Transverse colon (tissue), 4 donors: ENCODE data around the gene ADIPOQ. TPM values are rescaled to one million over a fixed set of nuclear protein-coding genes. Genes with fewer than 3 reads are reported as not detected.

ENCODE experiments used
- DNase-seq: peaks from one replicate; pipeline ENCODE4 v3.0.0-alpha.2; 2019
- H3K27ac ChIP-seq, 4 donors: fragments of 200-600 bp; sonication (generic); 2 replicates each; pipeline ENCODE4 v1.5.1; 2016 to 2018; ENCODE audit warnings: inconsistent platforms in 4 of 4
- H3K27me3 ChIP-seq: fragments of 200-600 bp; sonication (generic); 2 replicates; pipeline ENCODE4 v1.5.1; 2017; ENCODE audit warnings: inconsistent platforms
- H3K36me3 ChIP-seq, 4 donors: fragments of 200-600 bp; sonication (generic); 2 replicates each; pipeline ENCODE4 v1.5.1; 2017 to 2019; ENCODE audit warnings: inconsistent platforms in 4 of 4
- H3K4me1 ChIP-seq, 4 donors: fragments of 200-600 bp; sonication (generic); 2 replicates each; pipeline ENCODE4 v1.5.1; 2017 to 2020; ENCODE audit warnings: inconsistent platforms in 4 of 4
- H3K4me3 ChIP-seq, 4 donors: fragments of 200-600 bp; sonication (generic); 1 replicate in 1 of 4; 2 replicates in 3 of 4; pipeline versions ENCODE4 v1.5.1 to v1.6.1; 2017 to 2019; ENCODE audit warnings: inconsistent platforms in 4 of 4
- H3K9me3 ChIP-seq, 2 donors: fragments of 200-600 bp; sonication (generic); 2 replicates each; pipeline ENCODE4 v1.5.1; 2017 to 2019; ENCODE audit warnings: inconsistent platforms in 2 of 2
- CTCF ChIP-seq, 5 experiments: fragments of 200-600 bp in 3 of 5; fragments of 450-650 bp in 2 of 5; sonication (generic) in 3 of 5; IDR thresholded peaks; 1 replicate in 2 of 5; 2 replicates in 3 of 5; pipeline ENCODE4 v1.5.1; 2016 to 2017; ENCODE audit warnings: antibody characterized with exemption in 5 of 5, inconsistent platforms in 3 of 5, mild to moderate bottlenecking in 2 of 5, moderate library complexity in 1 of 5
- EP300 ChIP-seq: sonication (generic); formaldehyde crosslinking; IDR thresholded peaks from one replicate; pipeline ENCODE4 v1.6.1; 2017; ENCODE audit warnings: antibody characterized with exemption, low read depth
- POLR2A ChIP-seq: fragments of 450-650 bp; IDR thresholded peaks from one replicate; pipeline ENCODE4 v1.6.1; 2016; ENCODE audit warnings: antibody characterized with exemption, mild to moderate bottlenecking, moderate library complexity
- POLR2AphosphoS5 ChIP-seq, 3 donors: sonication (generic); formaldehyde crosslinking; IDR thresholded peaks; one replicate each; pipeline ENCODE4 v1.6.1; 2016; ENCODE audit warnings: antibody characterized with exemption in 3 of 3
- WGBS, 2 donors: methylation state at CpG; one replicate each; pipeline ENCODE4 v1.1.5; 2018; ENCODE audit warnings: low coverage in 1 of 2; 5-methylcytosine and 5-hydroxymethylcytosine counted together
- in situ Hi-C, 4 donors: fragments of 200-750 bp; cut with MboI; loops; one replicate each; pipeline versions ENCODE4 v1.15.0 to v1.15.1; 2017; ENCODE audit warnings: low sequenced_read_pairs in 3 of 4, low pct_ligation_motif_present in 1 of 4, low pct_unique_long_range_greater_than_20kb in 1 of 4
- intact Hi-C: fragments of 100-400 bp; cut with DNase I; formaldehyde crosslinking; loops from one replicate; pipeline ENCODE4 v1.15.1; 2023; ENCODE audit warnings: low total_unique reads
- total RNA-seq, 4 donors: library from RNA; depleted of rRNA; stranded (reverse); fragments of >200 nt; gene quantifications; one replicate each; pipeline ENCODE4 v1.1.0, GENCODE V29; 2016

Gene ADIPOQ
- total RNA-seq, 4 donors from 2014 or later = 4.6 to 11.7 (median 7.5) TPM; not detected in 1

DNA sequence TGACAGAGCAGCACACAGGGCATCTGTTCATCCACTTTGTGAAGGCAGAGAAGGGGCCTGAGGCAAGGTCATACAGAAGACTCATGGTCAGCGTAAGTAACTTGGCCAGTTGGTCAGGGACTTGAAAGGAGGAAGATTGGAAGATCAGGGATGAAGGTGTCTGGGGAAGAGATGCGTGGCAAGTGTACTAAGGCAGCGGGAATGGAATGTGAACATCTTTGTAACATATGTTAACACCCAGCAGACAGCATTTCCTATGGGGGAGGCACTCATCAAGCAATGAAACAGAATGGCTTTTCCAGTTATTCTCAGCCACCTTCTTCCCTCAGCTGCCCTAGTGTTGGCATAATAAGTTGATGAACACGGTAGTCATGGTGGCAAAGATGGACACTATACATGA is 28.4 kb upstream of the ADIPOQ start:
- H3K4me3 ChIP-seq = no peak overlapping the region
- no peaks in the 10 kb centered on the region for H3K4me1 ChIP-seq
- WGBS, 2 donors = 89% methylated on average over 4 of the region's 4 CpGs; no CpG with 5 or more reads in 1 of the 2 donors
- peaks cover 3% of the 10 kb centered on the region for H3K27me3 ChIP-seq
- intact Hi-C loops = no loop called here
- in situ Hi-C loops = loop anchor here in 3 of 4 donors (10.0 to 25.0 kb wide), 3 partner anchors 199 to 827 kb away; partner anchors contain the start of gene AHSG (in 3 of the 3)
- no peak overlapping the region for H3K27ac ChIP-seq
- TF ChIP-seq POLR2A = no peak
- no peak for TF ChIP-seq EP300
- TF ChIP-seq CTCF (IDR thresholded peaks at IDR 0.05) = no peak
- no peaks in the 10 kb centered on the region for H3K36me3 ChIP-seq
- H3K9me3 ChIP-seq = no peaks in the 10 kb centered on the region
- no peak for DNase-seq

DNA sequence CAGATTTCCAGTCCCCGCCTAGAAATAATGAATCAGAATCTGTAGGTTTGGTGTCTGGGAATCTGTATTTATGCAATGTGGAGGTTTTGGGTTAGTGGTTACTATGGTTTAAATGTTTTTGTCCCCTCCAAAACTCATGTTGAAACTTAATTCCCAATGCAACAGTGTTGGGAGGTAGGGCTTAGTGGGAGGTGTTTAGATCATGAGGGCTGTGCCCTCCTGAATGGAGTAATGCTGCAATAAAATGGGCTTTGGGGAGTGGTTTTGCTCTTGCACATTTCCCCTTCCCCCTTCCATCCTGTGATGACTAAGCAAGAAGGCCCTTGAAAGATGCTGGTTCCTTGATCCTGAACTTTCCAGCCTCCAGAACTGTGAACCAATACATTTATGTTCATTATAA is 27.1 kb upstream of the ADIPOQ start:
- Histone ChIP-seq H3K27me3 (peaks cover 3% of the 10 kb centered on the region), H3K36me3 (no peaks in the 10 kb centered on the region), H3K4me3 (no peak overlapping the region), H3K4me1 (no peaks in the 10 kb centered on the region), H3K9me3 (no peaks in the 10 kb centered on the region), H3K27ac (no peak overlapping the region)
- TF ChIP-seq EP300 (no peak), POLR2AphosphoS5 (IDR thresholded peaks at IDR 0.05) (no peak), POLR2A (no peak), CTCF (IDR thresholded peaks at IDR 0.05) (no peak)
- in situ Hi-C loops (loop anchor here (5.0 to 25.0 kb wide), 4 partner anchors 201 to 828 kb away; partner anchors contain the start of gene AHSG (in 3 of the 4)), intact Hi-C loops (no loop called here)
- 70 to 96% methylated on average over 1 of the region's 1 CpG for WGBS, 2 donors
- no peak for DNase-seq

DNA sequence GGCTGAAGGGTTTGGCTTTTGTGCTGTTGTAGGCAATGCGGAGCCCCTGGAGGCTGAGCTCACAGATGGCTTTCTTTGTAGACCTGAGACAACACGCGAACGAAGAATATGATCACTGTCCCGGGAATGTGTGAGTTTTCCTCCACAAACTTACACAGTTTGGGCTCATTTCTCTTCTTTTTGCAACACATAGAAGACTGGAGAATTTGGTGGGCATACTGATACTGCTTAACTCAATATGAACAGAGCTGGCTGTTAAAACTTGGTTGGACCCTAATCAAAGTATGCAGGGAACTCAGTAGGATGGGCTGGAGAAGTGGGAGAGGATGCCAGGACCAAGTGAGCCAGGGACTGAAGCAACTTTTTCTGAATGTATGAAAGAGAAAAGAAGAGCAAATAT is 24.0 kb upstream of the ADIPOQ start:
- in situ Hi-C loops = loop anchor here (5.0 to 25.0 kb wide), 4 partner anchors 204 to 831 kb away; partner anchors contain the start of gene AHSG (in 3 of the 4)
- no peak for DNase-seq
- no peaks in the 10 kb centered on the region for H3K4me1 ChIP-seq
- WGBS, 2 donors = 86 to 97% methylated on average over 5 of the region's 5 CpGs
- TF ChIP-seq CTCF (IDR thresholded peaks at IDR 0.05) (no peak), POLR2A (no peak), POLR2AphosphoS5 (IDR thresholded peaks at IDR 0.05) (no peak), EP300 (no peak)
- no peak overlapping the region for H3K4me3 ChIP-seq
- peaks cover 3% of the 10 kb centered on the region for H3K27me3 ChIP-seq
- no peaks in the 10 kb centered on the region for H3K36me3 ChIP-seq
- H3K9me3 ChIP-seq = no peaks in the 10 kb centered on the region
- H3K27ac ChIP-seq = no peak overlapping the region
- intact Hi-C loops = no loop called here

- peaks cover 2% of the 10 kb centered on the region for H3K27me3 ChIP-seq
- no peaks in the 10 kb centered on the region for H3K4me1 ChIP-seq
- H3K4me3 ChIP-seq = no peak overlapping the region
- 88 to 91% methylated on average over 1 of the region's 1 CpG for WGBS, 2 donors
- no peaks in the 10 kb centered on the region for H3K36me3 ChIP-seq
- no peaks in the 10 kb centered on the region for H3K9me3 ChIP-seq
- in situ Hi-C loops = loop anchor here (5.0 to 25.0 kb wide), 4 partner anchors 204 to 832 kb away; partner anchors contain the start of gene AHSG (in 3 of the 4)
- no peak for TF ChIP-seq POLR2A
- intact Hi-C loops = no loop called here
- no peak for DNase-seq
- no peak overlapping the region for H3K27ac ChIP-seq
These were observed 23.6 kb upstream of the ADIPOQ start for GRCh38 chr3:186818956-186819355.
